H1 (cell line): ENCODE measurements around the gene ITPKB. TPM values are rescaled to one million over a fixed set of nuclear protein-coding genes. Genes with fewer than 3 reads are reported as not detected.
A peak's percentile ranks its signal among the peaks of the same experiment; 100 is the strongest.

Source experiments
- CTCF ChIA-PET: fragments of 300-600 bp; sonication (Branson Sonifier 250); formaldehyde crosslinking; loops from one replicate; lab custom pipeline; 2021; ENCODE audit not compliant: partially characterized antibody; lab: Charles Lee
- POLR2A ChIA-PET: fragments of 300-600 bp; sonication (Branson Sonifier 250); formaldehyde crosslinking; loops from one replicate; lab custom pipeline; 2021; ENCODE audit warnings: inconsistent platforms; ENCODE audit not compliant: partially characterized antibody; lab: Charles Lee
- DNase-seq, 2 experiments: peaks; one replicate each; pipeline versions ENCODE4 v3.0.0 to v3.0.0-alpha.2; 2010 to 2022; ENCODE audit warnings: low spot score in 2 of 2, low read depth in 1 of 2, mixed read lengths in 1 of 2
- FAIRE-seq: peaks from 2 replicates; lab custom pipeline; 2011; peaks lifted over from hg19 to GRCh38; lab: Jason Lieb, UNC
- H2AFZ ChIP-seq: 2 replicates; pipeline ENCODE4 v1.8.1; 2012; ENCODE audit warnings: low read length, inconsistent platforms
- H2AK5ac ChIP-seq: 2 replicates; pipeline ENCODE4 v1.6.1; 2013; ENCODE audit warnings: low read depth, low read length
- H2BK120ac ChIP-seq: replicated peaks from 2 replicates; pipeline ENCODE3; 2013; ENCODE audit warnings: low read depth, low read length, inconsistent platforms
- H2BK12ac ChIP-seq: 2 replicates; pipeline ENCODE4 v1.6.1; 2013; ENCODE audit warnings: low read depth, low read length
- H2BK15ac ChIP-seq: 2 replicates; pipeline ENCODE4 v1.6.1; 2013; ENCODE audit warnings: low read length
- H2BK20ac ChIP-seq: 2 replicates; pipeline ENCODE4 v1.6.1; 2013; ENCODE audit warnings: low read length
- H2BK5ac ChIP-seq: 2 replicates; pipeline ENCODE4 v1.6.1; 2013; ENCODE audit warnings: low read depth, low read length
- H3K14ac ChIP-seq: 2 replicates; pipeline ENCODE4 v1.6.1; 2013; ENCODE audit warnings: inconsistent platforms; ENCODE audit not compliant: insufficient read length
- H3K18ac ChIP-seq: 2 replicates; pipeline ENCODE4 v1.6.1; 2013; ENCODE audit warnings: low read length; ENCODE audit errors: extremely low read depth
- H3K23ac ChIP-seq: 2 replicates; pipeline ENCODE4 v1.6.1; 2013; ENCODE audit warnings: inconsistent platforms; ENCODE audit not compliant: insufficient read length
- H3K23me2 ChIP-seq: 2 replicates; pipeline ENCODE4 v1.6.1; 2013; ENCODE audit warnings: low read depth, low read length
- H3K27ac ChIP-seq: 2 replicates; pipeline ENCODE4 v1.6.1; 2011; ENCODE audit warnings: low read depth, low read length, inconsistent platforms
- H3K27me3 ChIP-seq, 4 experiments: replicated peaks in 1 of 4; 1 replicate in 1 of 4; 2 replicates in 3 of 4; pipeline versions ENCODE4 v1.6.1 to v1.8.1; 2011 to 2013; ENCODE audit warnings: low read length in 3 of 4, mild to moderate bottlenecking in 3 of 4, inconsistent platforms in 2 of 4, mixed read lengths in 2 of 4, moderate library complexity in 1 of 4; ENCODE audit not compliant: control insufficient read depth in 3 of 4, insufficient read depth in 3 of 4; ENCODE audit errors: extremely low read depth in 1 of 4
- H3K36me3 ChIP-seq, 4 experiments: 2 replicates each; pipeline versions ENCODE4 v1.6.1 to v1.8.1; 2011 to 2013; ENCODE audit warnings: mild to moderate bottlenecking in 4 of 4, low read length in 3 of 4, moderate library complexity in 2 of 4, control low read depth in 1 of 4, inconsistent platforms in 1 of 4; ENCODE audit not compliant: insufficient read depth in 4 of 4, control insufficient read depth in 2 of 4
- H3K4ac ChIP-seq: replicated peaks from 2 replicates; pipeline ENCODE3; 2013; ENCODE audit warnings: low read length, low read depth, mixed read lengths, inconsistent platforms; ENCODE audit not compliant: insufficient read length
- H3K4me1 ChIP-seq, 4 experiments: replicated peaks in 1 of 4; 1 replicate in 1 of 4; 2 replicates in 3 of 4; pipeline versions ENCODE4 v1.6.1 to v1.8.1; 2011 to 2013; ENCODE audit warnings: low read length in 3 of 4, inconsistent platforms in 2 of 4, mixed read lengths in 1 of 4; ENCODE audit not compliant: insufficient read depth in 4 of 4, control insufficient read depth in 3 of 4
- H3K4me2 ChIP-seq, 2 experiments: 2 replicates each; pipeline versions ENCODE4 v1.6.1 to v1.8.1; 2011 to 2013; ENCODE audit warnings: low read depth in 2 of 2, low read length in 2 of 2, control low read depth in 1 of 2, inconsistent platforms in 1 of 2, mild to moderate bottlenecking in 1 of 2; ENCODE audit not compliant: insufficient read depth in 1 of 2
- H3K4me3 ChIP-seq, 4 experiments: fragments of 200-600, 300-600 bp in 1 of 4; sonication (generic), shearing (Covaris generic), sonication (Bioruptor Twin) in 1 of 4; 2 replicates each; pipeline versions ENCODE4 v1.5.1 to v1.8.1; 2011 to 2016; ENCODE audit warnings: low read length in 4 of 4, low read depth in 3 of 4, control low read depth in 2 of 4, inconsistent platforms in 2 of 4, mild to moderate bottlenecking in 2 of 4, mixed read lengths in 1 of 4, moderate library complexity in 1 of 4; ENCODE audit not compliant: insufficient read depth in 2 of 4; ENCODE audit errors: extremely low read depth in 1 of 4
- H3K56ac ChIP-seq: replicated peaks from 2 replicates; pipeline ENCODE3; 2013; ENCODE audit warnings: low read depth, mild to moderate bottlenecking, mixed read lengths, low read length, inconsistent platforms; ENCODE audit not compliant: insufficient read length
- H3K79me1 ChIP-seq: 2 replicates; pipeline ENCODE4 v1.6.1; 2013; ENCODE audit warnings: low read depth, low read length, control low read depth
- H3K79me2 ChIP-seq, 2 experiments: 2 replicates each; pipeline versions ENCODE4 v1.6.1 to v1.8.1; 2012 to 2013; ENCODE audit warnings: low read length in 2 of 2, mild to moderate bottlenecking in 2 of 2, inconsistent platforms in 1 of 2; ENCODE audit not compliant: insufficient read depth in 2 of 2, control insufficient read depth in 1 of 2
- H3K9ac ChIP-seq, 4 experiments: replicated peaks in 1 of 4; 1 replicate in 1 of 4; 2 replicates in 3 of 4; pipeline versions ENCODE4 v1.6.1 to v1.8.1; 2011 to 2013; ENCODE audit warnings: low read depth in 3 of 4, low read length in 3 of 4, control low read depth in 2 of 4, mild to moderate bottlenecking in 2 of 4, moderate library complexity in 2 of 4, inconsistent platforms in 1 of 4; ENCODE audit errors: extremely low read depth in 1 of 4
- H3K9me3 ChIP-seq, 2 experiments: 2 replicates each; pipeline versions ENCODE4 v1.6.1 to v1.8.1; 2012 to 2013; ENCODE audit warnings: mild to moderate bottlenecking in 2 of 2, moderate library complexity in 2 of 2, control low read depth in 1 of 2, inconsistent platforms in 1 of 2, low read depth in 1 of 2, low read length in 1 of 2, mixed read lengths in 1 of 2; ENCODE audit not compliant: insufficient read depth in 2 of 2
- H4K20me1 ChIP-seq, 2 experiments: replicated peaks in 1 of 2; 2 replicates each; pipeline versions ENCODE3 to v1.8.1; 2011 to 2013; ENCODE audit warnings: inconsistent platforms in 2 of 2, low read length in 2 of 2, mild to moderate bottlenecking in 1 of 2; ENCODE audit not compliant: insufficient read depth in 2 of 2, control insufficient read depth in 1 of 2
- H4K5ac ChIP-seq: 2 replicates; pipeline ENCODE4 v1.6.1; 2013; ENCODE audit warnings: low read length, low read depth, mixed read lengths, inconsistent platforms; ENCODE audit not compliant: insufficient read length
- H4K8ac ChIP-seq: 2 replicates; pipeline ENCODE4 v1.8.0; 2013; ENCODE audit warnings: mild to moderate bottlenecking, moderate library complexity, low read length, inconsistent platforms; ENCODE audit not compliant: insufficient read depth; ENCODE audit errors: extremely low read depth
- H4K91ac ChIP-seq: replicated peaks from 2 replicates; pipeline ENCODE3; 2013; ENCODE audit warnings: low read length, mixed read lengths, inconsistent platforms; ENCODE audit not compliant: insufficient read length
- CBX8 ChIP-seq: fragments of 300-800, 300-1000 bp; sonication (generic); IDR thresholded peaks from 2 replicates; pipeline ENCODE4 v1.7.1; 2016; ENCODE audit warnings: low read depth, low read length, borderline replicate concordance
- CEBPB ChIP-seq: IDR thresholded peaks from 2 replicates; pipeline ENCODE4 v1.6.1; 2012; ENCODE audit warnings: low read depth, low read length
- CHD2 ChIP-seq: IDR thresholded peaks from 2 replicates; pipeline ENCODE4 v1.6.1; 2012; ENCODE audit warnings: low read length, improper control_type of control experiment
- KDM5A ChIP-seq: fragments of 200-600 bp; IDR thresholded peaks from 2 replicates; pipeline ENCODE4 v1.7.1; 2012; ENCODE audit warnings: mild to moderate bottlenecking, low read length, inconsistent platforms, mixed read lengths
- MAFK ChIP-seq: IDR thresholded peaks from 2 replicates; pipeline ENCODE4 v1.6.1; 2012; ENCODE audit warnings: low read depth, mild to moderate bottlenecking, improper control_type of control experiment, low read length
- NANOG ChIP-seq: IDR thresholded peaks from 2 replicates; pipeline ENCODE4 v1.6.1; 2011; ENCODE audit warnings: low read length, low read depth, mild to moderate bottlenecking, inconsistent platforms; ENCODE audit not compliant: insufficient read depth, poor library complexity, severe bottlenecking
- RAD21 ChIP-seq, 2 experiments: IDR thresholded peaks in 1 of 2; conservative IDR thresholded peaks in 1 of 2; 2 replicates each; pipeline ENCODE4 v1.6.1; 2011; ENCODE audit warnings: low read depth in 2 of 2, low read length in 2 of 2, improper control_type of control experiment in 1 of 2, inconsistent platforms in 1 of 2, mild to moderate bottlenecking in 1 of 2, moderate library complexity in 1 of 2
- RBBP5 ChIP-seq: IDR thresholded peaks from 2 replicates; pipeline ENCODE4 v1.7.1; 2012; ENCODE audit warnings: low read depth, mild to moderate bottlenecking, inconsistent platforms, low read length, moderate library complexity, borderline replicate concordance
- RXRA ChIP-seq: IDR thresholded peaks from 2 replicates; pipeline ENCODE4 v1.6.1; 2011; ENCODE audit warnings: low read depth, mild to moderate bottlenecking, low read length, moderate library complexity; ENCODE audit not compliant: insufficient read depth
- SAP30 ChIP-seq: fragments of 300-600 bp; sonication (generic); IDR thresholded peaks from 2 replicates; pipeline ENCODE4 v1.7.1; 2012; ENCODE audit warnings: low read length, moderate library complexity, mild to moderate bottlenecking, inconsistent platforms; ENCODE audit not compliant: insufficient read depth, insufficient replicate concordance
- SIX5 ChIP-seq: IDR thresholded peaks from 2 replicates; pipeline ENCODE4 v1.6.1; 2011; ENCODE audit warnings: mild to moderate bottlenecking, low read depth, low read length
- TAF7 ChIP-seq: optimal IDR thresholded peaks from 2 replicates; pipeline ENCODE3; 2011; ENCODE audit warnings: low read depth, mild to moderate bottlenecking, inconsistent platforms, low read length, moderate library complexity, borderline replicate concordance
- TBP ChIP-seq: IDR thresholded peaks from 2 replicates; pipeline ENCODE4 v1.6.1; 2011; ENCODE audit warnings: low read depth, low read length, improper control_type of control experiment
- ZNF274 ChIP-seq: IDR thresholded peaks from 2 replicates; pipeline ENCODE4 v1.7.0; 2012; ENCODE audit warnings: low read length, borderline replicate concordance; ENCODE audit errors: extremely low read depth
- WGBS, 2 experiments: shearing (Covaris generic) in 1 of 2; methylation state at CpG; one replicate each; pipeline versions ENCODE4 v1.1.6 to v1.1.7; 2013 to 2015; ENCODE audit warnings: low lambda C conversion rate in 2 of 2, mixed read lengths in 2 of 2, inconsistent platforms in 1 of 2, low coverage in 1 of 2, missing lambda C conversion rate in 1 of 2; ENCODE audit not compliant: insufficient replicate concordance in 2 of 2, insufficient coverage in 1 of 2, insufficient read length in 1 of 2; ENCODE audit errors: extremely low coverage in 1 of 2, missing lambda C conversion rate in 1 of 2; 5-methylcytosine and 5-hydroxymethylcytosine counted together
- polyA plus RNA-seq, 7 experiments: library from polyadenylated mRNA; depleted of rRNA in 3 of 7; stranded (reverse) in 5 of 7; unstranded in 2 of 7; fragments of >200 nt in 5 of 7; fragments of 200-250 nt in 2 of 7; gene quantifications; 1 replicate in 5 of 7; 2 replicates in 1 of 7; 4 replicates in 1 of 7; pipeline versions ENCODE4 v1.2.1 to v1.2.3, GENCODE V29; 2011 to 2013; ENCODE audit warnings: missing spikeins in 2 of 7, mixed read lengths in 2 of 7
- total RNA-seq: library from RNA; stranded (reverse); fragmentation: NEBNext Ultra II Directional; extraction: Animal tissue kit (Norgen Biotek cat#: 25700); gene quantifications from 2 replicates; pipeline ENCODE4 v1.2.1, GENCODE V29; 2021

Gene ITPKB
- total and polyA plus RNA-seq, 2 of the 8 experiments (the other 6 are each of a cell fraction or from before 2014, with no cell fraction given): 1.7 to 4.8 TPM

GRCh38 chr1:226786550-226786949 is 47.5 kb upstream of the ITPKB start:
- 0 out of 2 replicates have a peak overlapping the region, but pooled peaks have one; percentile 53 for H2BK15ac ChIP-seq
- no peak overlapping the region for H4K8ac ChIP-seq
- WGBS, 2 experiments: 89% methylated on average over 3 of the region's 3 CpGs; no CpG with 5 or more reads in 1 of the 2 experiments
- DNase-seq (no peak), FAIRE-seq (no peak)
- no peaks in the 10 kb centered on the region for H4K20me1 ChIP-seq
- no peak overlapping the region for H3K18ac ChIP-seq
- H3K4me2 ChIP-seq: no peak overlapping the region
- H3K56ac ChIP-seq: no peak overlapping the region
- no peak overlapping the region for H3K4me3 ChIP-seq
- ChIA-PET CTCF (interaction anchor here (1.1 kb wide), 1 partner anchor 20 kb away, joined by 3 read pairs; no protein-coding TSS in a partner anchor), POLR2A (no interaction called here)
- no peak overlapping the region for H4K5ac ChIP-seq
- no peak overlapping the region for H3K14ac ChIP-seq
- no peak overlapping the region for H2AK5ac ChIP-seq
- H2BK20ac ChIP-seq: no peak overlapping the region
- no peak overlapping the region for H3K27ac ChIP-seq
- H3K79me1 ChIP-seq: no peaks in the 10 kb centered on the region
- H3K36me3 ChIP-seq: no peaks in the 10 kb centered on the region
- H3K9me3 ChIP-seq: no peaks in the 10 kb centered on the region
- H3K27me3 ChIP-seq: no peaks in the 10 kb centered on the region
- no peak overlapping the region for H2BK5ac ChIP-seq
- H4K91ac ChIP-seq: no peak overlapping the region
- no peaks in the 10 kb centered on the region for H3K4me1 ChIP-seq
- no peak overlapping the region for H3K4ac ChIP-seq
- H2BK120ac ChIP-seq: no peak overlapping the region
- H3K9ac ChIP-seq: no peak overlapping the region
- H2BK12ac ChIP-seq: no peak overlapping the region
- no peak overlapping the region for H2AFZ ChIP-seq
- no peaks in the 10 kb centered on the region for H3K79me2 ChIP-seq
- no peaks in the 10 kb centered on the region for H3K23me2 ChIP-seq
- no peak overlapping the region for H3K23ac ChIP-seq
- TF ChIP-seq KDM5A (no peak), SIX5 (no peak), TAF7 (no peak), CEBPB (no peak), NANOG (no peak), ZNF274 (no peak), RBBP5 (no peak), RAD21 (IDR thresholded peaks at IDR 0.05 in 1 of 2, conservative IDR thresholded peaks at IDR 0.05 in 1 of 2; ENCODE audit: low read depth in 2 of 2, low read length in 2 of 2) (no peak), RXRA (no peak), SAP30 (no peak), MAFK (no peak), TBP (no peak), CBX8 (no peak), CHD2 (no peak)
